H1 (cell line): ENCODE data around the gene WWC2. TPM values are rescaled to one million over a fixed set of nuclear protein-coding genes. Genes with fewer than 3 reads are reported as not detected.

Experiments used
- CTCF ChIA-PET: fragments of 300-600 bp; sonication (Branson Sonifier 250); formaldehyde crosslinking; loops from one replicate; lab custom pipeline; 2021; ENCODE audit not compliant: partially characterized antibody; lab: Charles Lee
- POLR2A ChIA-PET: fragments of 300-600 bp; sonication (Branson Sonifier 250); formaldehyde crosslinking; loops from one replicate; lab custom pipeline; 2021; ENCODE audit warnings: inconsistent platforms; ENCODE audit not compliant: partially characterized antibody; lab: Charles Lee
- DNase-seq, 2 experiments: peaks; one replicate each; pipeline versions ENCODE4 v3.0.0 to v3.0.0-alpha.2; 2010 to 2022; ENCODE audit warnings: low spot score in 2 of 2, low read depth in 1 of 2, mixed read lengths in 1 of 2
- FAIRE-seq: peaks from 2 replicates; lab custom pipeline; 2011; peaks lifted over from hg19 to GRCh38; lab: Jason Lieb, UNC
- H2AFZ ChIP-seq: 2 replicates; pipeline ENCODE4 v1.8.1; 2012; ENCODE audit warnings: low read length, inconsistent platforms
- H2AK5ac ChIP-seq: 2 replicates; pipeline ENCODE4 v1.6.1; 2013; ENCODE audit warnings: low read depth, low read length
- H2BK120ac ChIP-seq: replicated peaks from 2 replicates; pipeline ENCODE3; 2013; ENCODE audit warnings: low read depth, low read length, inconsistent platforms
- H2BK12ac ChIP-seq: 2 replicates; pipeline ENCODE4 v1.6.1; 2013; ENCODE audit warnings: low read depth, low read length
- H2BK15ac ChIP-seq: 2 replicates; pipeline ENCODE4 v1.6.1; 2013; ENCODE audit warnings: low read length
- H2BK20ac ChIP-seq: 2 replicates; pipeline ENCODE4 v1.6.1; 2013; ENCODE audit warnings: low read length
- H2BK5ac ChIP-seq: 2 replicates; pipeline ENCODE4 v1.6.1; 2013; ENCODE audit warnings: low read depth, low read length
- H3K14ac ChIP-seq: 2 replicates; pipeline ENCODE4 v1.6.1; 2013; ENCODE audit warnings: inconsistent platforms; ENCODE audit not compliant: insufficient read length
- H3K18ac ChIP-seq: 2 replicates; pipeline ENCODE4 v1.6.1; 2013; ENCODE audit warnings: low read length; ENCODE audit errors: extremely low read depth
- H3K23ac ChIP-seq: 2 replicates; pipeline ENCODE4 v1.6.1; 2013; ENCODE audit warnings: inconsistent platforms; ENCODE audit not compliant: insufficient read length
- H3K23me2 ChIP-seq: 2 replicates; pipeline ENCODE4 v1.6.1; 2013; ENCODE audit warnings: low read depth, low read length
- H3K27ac ChIP-seq: 2 replicates; pipeline ENCODE4 v1.6.1; 2011; ENCODE audit warnings: low read depth, low read length, inconsistent platforms
- H3K27me3 ChIP-seq, 4 experiments: replicated peaks in 1 of 4; 1 replicate in 1 of 4; 2 replicates in 3 of 4; pipeline versions ENCODE4 v1.6.1 to v1.8.1; 2011 to 2013; ENCODE audit warnings: low read length in 3 of 4, mild to moderate bottlenecking in 3 of 4, inconsistent platforms in 2 of 4, mixed read lengths in 2 of 4, moderate library complexity in 1 of 4; ENCODE audit not compliant: control insufficient read depth in 3 of 4, insufficient read depth in 3 of 4; ENCODE audit errors: extremely low read depth in 1 of 4
- H3K36me3 ChIP-seq, 4 experiments: 2 replicates each; pipeline versions ENCODE4 v1.6.1 to v1.8.1; 2011 to 2013; ENCODE audit warnings: mild to moderate bottlenecking in 4 of 4, low read length in 3 of 4, moderate library complexity in 2 of 4, control low read depth in 1 of 4, inconsistent platforms in 1 of 4; ENCODE audit not compliant: insufficient read depth in 4 of 4, control insufficient read depth in 2 of 4
- H3K4ac ChIP-seq: replicated peaks from 2 replicates; pipeline ENCODE3; 2013; ENCODE audit warnings: low read length, low read depth, mixed read lengths, inconsistent platforms; ENCODE audit not compliant: insufficient read length
- H3K4me1 ChIP-seq, 4 experiments: replicated peaks in 1 of 4; 1 replicate in 1 of 4; 2 replicates in 3 of 4; pipeline versions ENCODE4 v1.6.1 to v1.8.1; 2011 to 2013; ENCODE audit warnings: low read length in 3 of 4, inconsistent platforms in 2 of 4, mixed read lengths in 1 of 4; ENCODE audit not compliant: insufficient read depth in 4 of 4, control insufficient read depth in 3 of 4
- H3K4me2 ChIP-seq, 2 experiments: 2 replicates each; pipeline versions ENCODE4 v1.6.1 to v1.8.1; 2011 to 2013; ENCODE audit warnings: low read depth in 2 of 2, low read length in 2 of 2, control low read depth in 1 of 2, inconsistent platforms in 1 of 2, mild to moderate bottlenecking in 1 of 2; ENCODE audit not compliant: insufficient read depth in 1 of 2
- H3K4me3 ChIP-seq, 4 experiments: fragments of 200-600, 300-600 bp in 1 of 4; sonication (generic), shearing (Covaris generic), sonication (Bioruptor Twin) in 1 of 4; 2 replicates each; pipeline versions ENCODE4 v1.5.1 to v1.8.1; 2011 to 2016; ENCODE audit warnings: low read length in 4 of 4, low read depth in 3 of 4, control low read depth in 2 of 4, inconsistent platforms in 2 of 4, mild to moderate bottlenecking in 2 of 4, mixed read lengths in 1 of 4, moderate library complexity in 1 of 4; ENCODE audit not compliant: insufficient read depth in 2 of 4; ENCODE audit errors: extremely low read depth in 1 of 4
- H3K56ac ChIP-seq: replicated peaks from 2 replicates; pipeline ENCODE3; 2013; ENCODE audit warnings: low read depth, mild to moderate bottlenecking, mixed read lengths, low read length, inconsistent platforms; ENCODE audit not compliant: insufficient read length
- H3K79me1 ChIP-seq: 2 replicates; pipeline ENCODE4 v1.6.1; 2013; ENCODE audit warnings: low read depth, low read length, control low read depth
- H3K79me2 ChIP-seq, 2 experiments: 2 replicates each; pipeline versions ENCODE4 v1.6.1 to v1.8.1; 2012 to 2013; ENCODE audit warnings: low read length in 2 of 2, mild to moderate bottlenecking in 2 of 2, inconsistent platforms in 1 of 2; ENCODE audit not compliant: insufficient read depth in 2 of 2, control insufficient read depth in 1 of 2
- H3K9ac ChIP-seq, 4 experiments: replicated peaks in 1 of 4; 1 replicate in 1 of 4; 2 replicates in 3 of 4; pipeline versions ENCODE4 v1.6.1 to v1.8.1; 2011 to 2013; ENCODE audit warnings: low read depth in 3 of 4, low read length in 3 of 4, control low read depth in 2 of 4, mild to moderate bottlenecking in 2 of 4, moderate library complexity in 2 of 4, inconsistent platforms in 1 of 4; ENCODE audit errors: extremely low read depth in 1 of 4
- H3K9me3 ChIP-seq, 2 experiments: 2 replicates each; pipeline versions ENCODE4 v1.6.1 to v1.8.1; 2012 to 2013; ENCODE audit warnings: mild to moderate bottlenecking in 2 of 2, moderate library complexity in 2 of 2, control low read depth in 1 of 2, inconsistent platforms in 1 of 2, low read depth in 1 of 2, low read length in 1 of 2, mixed read lengths in 1 of 2; ENCODE audit not compliant: insufficient read depth in 2 of 2
- H4K20me1 ChIP-seq, 2 experiments: replicated peaks in 1 of 2; 2 replicates each; pipeline versions ENCODE3 to v1.8.1; 2011 to 2013; ENCODE audit warnings: inconsistent platforms in 2 of 2, low read length in 2 of 2, mild to moderate bottlenecking in 1 of 2; ENCODE audit not compliant: insufficient read depth in 2 of 2, control insufficient read depth in 1 of 2
- H4K5ac ChIP-seq: 2 replicates; pipeline ENCODE4 v1.6.1; 2013; ENCODE audit warnings: low read length, low read depth, mixed read lengths, inconsistent platforms; ENCODE audit not compliant: insufficient read length
- H4K8ac ChIP-seq: 2 replicates; pipeline ENCODE4 v1.8.0; 2013; ENCODE audit warnings: mild to moderate bottlenecking, moderate library complexity, low read length, inconsistent platforms; ENCODE audit not compliant: insufficient read depth; ENCODE audit errors: extremely low read depth
- H4K91ac ChIP-seq: replicated peaks from 2 replicates; pipeline ENCODE3; 2013; ENCODE audit warnings: low read length, mixed read lengths, inconsistent platforms; ENCODE audit not compliant: insufficient read length
- ATF2 ChIP-seq: IDR thresholded peaks from 2 replicates; pipeline ENCODE4 v1.6.1; 2012; ENCODE audit warnings: low read length, inconsistent platforms
- HDAC2 ChIP-seq, 2 experiments: fragments of 300-600 bp in 1 of 2; sonication (generic) in 1 of 2; IDR thresholded peaks; 2 replicates each; pipeline ENCODE4 v1.6.1; 2011 to 2012; ENCODE audit warnings: low read depth in 2 of 2, low read length in 2 of 2, mild to moderate bottlenecking in 2 of 2, moderate library complexity in 2 of 2, borderline replicate concordance in 1 of 2, inconsistent platforms in 1 of 2
- JUN ChIP-seq: IDR thresholded peaks from 2 replicates; pipeline ENCODE4 v1.6.1; 2011; ENCODE audit warnings: low read depth, mild to moderate bottlenecking, improper control_type of control experiment, low read length
- KDM5A ChIP-seq: fragments of 200-600 bp; IDR thresholded peaks from 2 replicates; pipeline ENCODE4 v1.7.1; 2012; ENCODE audit warnings: mild to moderate bottlenecking, low read length, inconsistent platforms, mixed read lengths
- MAFK ChIP-seq: IDR thresholded peaks from 2 replicates; pipeline ENCODE4 v1.6.1; 2012; ENCODE audit warnings: low read depth, mild to moderate bottlenecking, improper control_type of control experiment, low read length
- NRF1 ChIP-seq: IDR thresholded peaks from 2 replicates; pipeline ENCODE4 v1.6.1; 2011; ENCODE audit warnings: mild to moderate bottlenecking, low read depth, low read length, improper control_type of control experiment
- POU5F1 ChIP-seq: IDR thresholded peaks from 2 replicates; pipeline ENCODE4 v1.6.1; 2011; ENCODE audit warnings: low read depth, mild to moderate bottlenecking, low read length, moderate library complexity
- SP1 ChIP-seq: IDR thresholded peaks from 2 replicates; pipeline ENCODE4 v1.6.1; 2011; ENCODE audit warnings: low read depth, low read length
- TAF7 ChIP-seq: optimal IDR thresholded peaks from 2 replicates; pipeline ENCODE3; 2011; ENCODE audit warnings: low read depth, mild to moderate bottlenecking, inconsistent platforms, low read length, moderate library complexity, borderline replicate concordance
- TBP ChIP-seq: IDR thresholded peaks from 2 replicates; pipeline ENCODE4 v1.6.1; 2011; ENCODE audit warnings: low read depth, low read length, improper control_type of control experiment
- USF2 ChIP-seq: IDR thresholded peaks from 2 replicates; pipeline ENCODE4 v1.6.1; 2011; ENCODE audit warnings: low read length, improper control_type of control experiment
- WGBS, 2 experiments: shearing (Covaris generic) in 1 of 2; methylation state at CpG; one replicate each; pipeline versions ENCODE4 v1.1.6 to v1.1.7; 2013 to 2015; ENCODE audit warnings: low lambda C conversion rate in 2 of 2, mixed read lengths in 2 of 2, inconsistent platforms in 1 of 2, low coverage in 1 of 2, missing lambda C conversion rate in 1 of 2; ENCODE audit not compliant: insufficient replicate concordance in 2 of 2, insufficient coverage in 1 of 2, insufficient read length in 1 of 2; ENCODE audit errors: extremely low coverage in 1 of 2, missing lambda C conversion rate in 1 of 2; 5-methylcytosine and 5-hydroxymethylcytosine counted together
- polyA plus RNA-seq, 7 experiments: library from polyadenylated mRNA; depleted of rRNA in 3 of 7; stranded (reverse) in 5 of 7; unstranded in 2 of 7; fragments of >200 nt in 5 of 7; fragments of 200-250 nt in 2 of 7; gene quantifications; 1 replicate in 5 of 7; 2 replicates in 1 of 7; 4 replicates in 1 of 7; pipeline versions ENCODE4 v1.2.1 to v1.2.3, GENCODE V29; 2011 to 2013; ENCODE audit warnings: missing spikeins in 2 of 7, mixed read lengths in 2 of 7
- total RNA-seq: library from RNA; stranded (reverse); fragmentation: NEBNext Ultra II Directional; extraction: Animal tissue kit (Norgen Biotek cat#: 25700); gene quantifications from 2 replicates; pipeline ENCODE4 v1.2.1, GENCODE V29; 2021

The WWC2 gene
- total and polyA plus RNA-seq, 2 of the 8 experiments (the other 6 are each of a cell fraction or from before 2014, with no cell fraction given), result 17.6 to 135 TPM

- H2BK12ac ChIP-seq, result no peak overlapping the region
- CTCF ChIA-PET, result interaction anchor here (0.5 kb wide), 1 partner anchor 12 kb away, joined by 4 read pairs; no protein-coding TSS in a partner anchor
- no peaks in the 10 kb centered on the region for H3K23me2 ChIP-seq
- DNase-seq (no peak), FAIRE-seq (no peak)
- H3K36me3 ChIP-seq, result peaks cover 0 to 17% (median 7%) of the 10 kb centered on the region in 4 experiments; a peak in 3 of 8 replicates
- no peak overlapping the region for H3K23ac ChIP-seq
- H3K14ac ChIP-seq, result no peak overlapping the region
- H3K9ac ChIP-seq, result no peak overlapping the region
- no peaks in the 10 kb centered on the region for H3K79me2 ChIP-seq
- H3K4me2 ChIP-seq, result no peak overlapping the region
- H3K4ac ChIP-seq, result no peak overlapping the region
- POLR2A ChIA-PET, result interaction anchor here (1.0 to 1.4 kb wide), 2 partner anchors 8 to 14 kb away, joined by 3 to 4 read pairs; no protein-coding TSS in a partner anchor
- H2BK15ac ChIP-seq, result no peak overlapping the region
- H2AFZ ChIP-seq, result no peak overlapping the region
- H2AK5ac ChIP-seq, result no peak overlapping the region
- no peak overlapping the region for H2BK20ac ChIP-seq
- H2BK120ac ChIP-seq, result no peak overlapping the region
- H4K91ac ChIP-seq, result no peak overlapping the region
- H2BK5ac ChIP-seq, result no peak overlapping the region
- no peak overlapping the region for H4K5ac ChIP-seq
- no peak overlapping the region for H3K18ac ChIP-seq
- no peaks in the 10 kb centered on the region for H3K27me3 ChIP-seq
- H4K8ac ChIP-seq, result no peak overlapping the region
- no peaks in the 10 kb centered on the region for H3K9me3 ChIP-seq
- H3K79me1 ChIP-seq, result no peaks in the 10 kb centered on the region
- H4K20me1 ChIP-seq, result no peaks in the 10 kb centered on the region
- no peaks in the 10 kb centered on the region for H3K4me1 ChIP-seq
- 86% methylated on average over 2 of the region's 2 CpGs; no CpG with 5 or more reads in 1 of the 2 experiments for WGBS, 2 experiments
- no peak overlapping the region for H3K4me3 ChIP-seq
- no peak overlapping the region for H3K27ac ChIP-seq
- no peak overlapping the region for H3K56ac ChIP-seq
- TF ChIP-seq KDM5A (no peak), TAF7 (no peak), NRF1 (no peak), MAFK (no peak), JUN (no peak), USF2 (no peak), ATF2 (no peak), TBP (no peak), POU5F1 (no peak), SP1 (no peak), HDAC2 (IDR thresholded peaks at IDR 0.05; ENCODE audit: borderline replicate concordance in 1 of 2, low read depth in 2 of 2, low read length in 2 of 2) (no peak)
These were observed 205.5 kb downstream of the WWC2 start for GRCh38 chr4:183304538-183304937.
